ENCODE measurements around the gene REN.

GRCh38 chr1:204211046-204211445 is 44.9 kb upstream of the REN start:
- TF ChIP-seq EZH2phosphoT487 (IDR thresholded peaks at IDR 0.05; ENCODE audit: insufficient read depth, low read depth), result no peak
- no peak for TF ChIP-seq EZH2 (IDR thresholded peaks at IDR 0.05; ENCODE audit: insufficient read depth, poor library complexity, severe bottlenecking)

Data from GM23248 (cell line).